CD4-positive, alpha-beta T cell treated with Interleukin-10 for 1 hour (primary cell): ENCODE data around the gene TRANK1.
"Not testable (repeated sequence)": the region's sequence is repeated elsewhere in the genome, so short reads cannot be mapped to it uniquely, and the experiment has no call there.

Experiments
- DNase-seq: peaks from one replicate; pipeline ENCODE4 v3.0.0-alpha.2; 2020

TRANK1 gene

GRCh38 chr3:36944641-36945270, at the start of gene TRANK1:
Gene TRANK1 (minus strand): TSS chr3:36945054. CDS start chr3:36944809, 245 bp downstream.
- DNase-seq, result peak; percentile 86

GRCh38 chr3:36993326-36994283, 48.8 kb upstream of the TRANK1 start, which contains the start of gene MLH1:
Gene MLH1 (plus strand): TSS chr3:36993518. CDS start chr3:36993548, 30 bp downstream.
- peak; percentile 100 for DNase-seq

GRCh38 chr3:36992806-36993325, 48.0 kb upstream of the TRANK1 start, which contains the start of gene EPM2AIP1:
Gene EPM2AIP1 (minus strand): TSS chr3:36993131. CDS start chr3:36993077, 54 bp downstream.
- no peak for DNase-seq

GRCh38 chr3:36991923-36992805, 47.3 kb upstream of the TRANK1 start:
- DNase-seq, result no peak

- peak; percentile 19 for DNase-seq
Observed at GRCh38 chr3:36991147-36991546, 46.3 kb upstream of the TRANK1 start.

- DNase-seq, result no peak
Observed at GRCh38 chr3:36989568-36989967, 44.7 kb upstream of the TRANK1 start.

GRCh38 chr3:36989005-36989404, 44.2 kb upstream of the TRANK1 start:
- no peak for DNase-seq

- DNase-seq, result peak; percentile 45
Observed at GRCh38 chr3:36988356-36988755, 43.5 kb upstream of the TRANK1 start.

GRCh38 chr3:36981006-36981405, 36.2 kb upstream of the TRANK1 start:
- DNase-seq, result no peak

- no peak for DNase-seq
Observed at GRCh38 chr3:36973139-36973538, 28.3 kb upstream of the TRANK1 start.

GRCh38 chr3:36972163-36972562, 27.3 kb upstream of the TRANK1 start:
- DNase-seq, result no peak

- peak; percentile 69 for DNase-seq
Observed at GRCh38 chr3:36969540-36970432, 24.9 kb upstream of the TRANK1 start.

GRCh38 chr3:36969085-36969484, 24.2 kb upstream of the TRANK1 start:
- no peak for DNase-seq

GRCh38 chr3:36965440-36965839, 20.6 kb upstream of the TRANK1 start:
- DNase-seq, result no peak

- no peak for DNase-seq
Observed at GRCh38 chr3:36964817-36965216, 20.0 kb upstream of the TRANK1 start.

- no peak for DNase-seq
Observed at GRCh38 chr3:36964331-36964730, 19.5 kb upstream of the TRANK1 start.

- DNase-seq, result not testable (repeated sequence)
Observed at GRCh38 chr3:36963008-36963407, 18.2 kb upstream of the TRANK1 start.

GRCh38 chr3:36960502-36960901, 15.6 kb upstream of the TRANK1 start:
- DNase-seq, result no peak

GRCh38 chr3:36959821-36960220, 15.0 kb upstream of the TRANK1 start:
- no peak for DNase-seq

GRCh38 chr3:36957862-36958686, 13.2 kb upstream of the TRANK1 start:
- peak; percentile 7 for DNase-seq
